GM19438 (cell line): Measurements from ENCODE around the gene PRKACA.

ENCODE experiments used
- ATAC-seq: cut with Tn5 transposase; IDR thresholded peaks from one replicate; pipeline ENCODE4 v1.9.1; 2021; ENCODE audit warnings: low read depth; ENCODE audit not compliant: unreplicated experiment

Gene PRKACA

DNA sequence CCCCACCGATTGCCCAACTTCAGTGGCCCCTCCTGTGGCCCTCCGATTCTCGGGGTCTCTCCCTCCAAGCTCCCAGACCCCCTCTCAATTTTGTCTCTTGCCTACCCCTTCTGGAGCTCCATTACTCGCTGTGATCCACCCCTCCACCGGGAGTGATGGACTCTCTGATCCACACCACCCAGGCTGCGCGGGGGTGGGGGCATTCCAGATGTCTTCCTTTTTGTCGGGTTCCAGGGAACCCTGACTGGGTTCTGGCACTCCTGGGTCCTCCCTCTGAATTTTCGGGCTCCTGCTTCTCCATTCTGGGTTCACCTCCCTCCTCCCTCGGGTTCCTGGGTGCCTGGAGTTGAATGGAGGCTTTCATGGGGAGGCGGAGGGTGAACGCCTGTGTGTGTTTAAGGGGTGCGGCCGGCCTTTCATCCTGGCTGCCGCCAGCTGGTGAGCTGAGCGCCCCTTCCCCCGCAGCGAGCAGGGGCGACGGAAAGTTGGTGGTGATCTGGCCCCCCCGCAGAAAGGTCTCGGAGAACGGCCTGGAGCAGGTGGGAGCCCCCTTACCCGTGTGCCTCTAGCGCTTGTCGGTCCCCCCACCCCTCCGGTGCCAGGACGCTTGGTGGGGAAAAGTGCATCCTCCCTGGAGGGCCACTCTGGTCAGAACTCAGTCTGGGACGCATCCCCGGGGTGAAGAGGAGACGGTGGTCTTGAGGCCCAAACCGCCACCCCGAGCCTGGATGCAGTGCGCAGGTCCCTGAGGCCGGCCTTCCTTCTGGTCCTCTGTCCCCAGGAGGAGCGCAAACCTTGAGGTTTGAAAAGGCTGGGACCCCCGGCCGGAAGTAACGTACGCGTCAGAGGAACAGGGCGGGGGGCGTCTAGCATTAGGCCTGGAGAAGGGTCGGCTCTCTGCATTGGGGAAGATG lies 43.4 kb downstream of the PRKACA start:
- no peak for ATAC-seq

DNA sequence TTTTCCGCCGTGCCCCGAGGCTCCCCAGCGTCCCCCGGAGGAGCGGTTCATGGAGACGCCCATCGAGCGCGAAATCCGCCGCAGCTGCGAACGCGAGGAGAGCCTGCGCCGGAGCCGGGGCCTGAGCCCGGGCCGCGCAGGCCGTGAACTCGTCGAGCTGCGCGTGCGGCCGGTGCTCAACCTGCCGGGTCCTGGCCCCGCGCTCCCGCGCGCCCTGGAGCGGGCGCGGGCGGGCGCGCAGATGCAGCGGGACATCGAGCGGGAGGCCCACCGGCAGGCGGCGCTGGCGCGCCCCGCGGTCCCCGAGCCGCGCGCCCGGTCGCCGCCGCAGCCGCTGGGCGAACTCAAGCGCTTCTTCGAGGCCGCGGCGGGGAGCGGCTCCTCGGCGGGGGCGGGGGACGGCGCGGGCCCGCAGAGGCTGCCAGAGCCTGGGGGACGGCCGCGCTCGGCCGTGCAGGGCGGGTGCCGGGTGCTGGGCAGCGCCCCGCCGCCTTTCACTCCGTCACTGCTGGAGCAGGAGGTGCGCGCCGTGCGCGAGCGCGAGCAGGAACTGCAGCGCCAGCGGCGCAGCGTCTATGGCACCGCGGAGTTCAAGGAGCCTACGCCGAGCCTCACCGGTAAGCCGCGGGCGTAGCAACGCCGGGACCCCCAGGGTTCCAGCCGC lies 44.2 kb downstream of the PRKACA start:
- no peak for ATAC-seq

DNA sequence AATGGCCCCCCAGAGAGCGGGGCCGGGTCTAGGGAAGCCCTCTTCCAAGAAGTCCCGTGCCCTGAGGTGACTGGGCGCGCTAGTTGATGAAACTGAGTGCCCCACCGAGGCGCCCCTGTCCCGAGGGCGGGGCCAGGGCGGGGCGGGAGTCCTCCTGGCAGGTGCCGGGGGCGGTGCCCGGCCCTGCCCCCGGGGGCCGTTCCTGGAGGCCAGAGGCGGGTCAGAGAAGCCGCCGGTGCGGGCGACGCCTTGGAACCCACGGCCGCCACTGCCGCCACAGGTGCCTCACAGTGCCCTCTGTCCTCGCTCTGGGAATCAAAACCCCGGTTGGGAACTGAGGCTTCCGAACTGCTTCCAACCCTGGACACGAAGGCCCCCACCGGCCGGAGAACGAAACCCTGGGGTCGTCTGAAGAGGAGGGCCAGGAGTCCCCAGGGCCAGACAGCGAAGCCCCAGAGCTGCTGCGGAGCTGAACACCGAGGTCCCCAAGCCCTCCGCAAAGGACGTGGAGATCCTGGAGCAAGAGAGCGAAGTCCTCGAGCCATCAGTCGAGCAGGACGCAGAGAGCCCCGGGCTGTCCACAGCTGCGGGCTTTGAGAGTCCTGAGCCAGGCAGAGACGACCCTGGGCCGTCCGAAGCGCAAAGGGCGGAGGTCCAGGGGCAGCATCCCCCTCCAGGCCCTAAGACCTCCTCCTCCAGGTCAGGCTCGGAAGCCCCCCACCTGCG lies 44.9 kb downstream of the PRKACA start, which contains the start of gene MISP3:
Gene MISP3, plus strand, starts transcription at position 252 of the 726 bp plus-strand sequence. CDS start 524 bp downstream, outside the sequence.
- no peak for ATAC-seq

DNA sequence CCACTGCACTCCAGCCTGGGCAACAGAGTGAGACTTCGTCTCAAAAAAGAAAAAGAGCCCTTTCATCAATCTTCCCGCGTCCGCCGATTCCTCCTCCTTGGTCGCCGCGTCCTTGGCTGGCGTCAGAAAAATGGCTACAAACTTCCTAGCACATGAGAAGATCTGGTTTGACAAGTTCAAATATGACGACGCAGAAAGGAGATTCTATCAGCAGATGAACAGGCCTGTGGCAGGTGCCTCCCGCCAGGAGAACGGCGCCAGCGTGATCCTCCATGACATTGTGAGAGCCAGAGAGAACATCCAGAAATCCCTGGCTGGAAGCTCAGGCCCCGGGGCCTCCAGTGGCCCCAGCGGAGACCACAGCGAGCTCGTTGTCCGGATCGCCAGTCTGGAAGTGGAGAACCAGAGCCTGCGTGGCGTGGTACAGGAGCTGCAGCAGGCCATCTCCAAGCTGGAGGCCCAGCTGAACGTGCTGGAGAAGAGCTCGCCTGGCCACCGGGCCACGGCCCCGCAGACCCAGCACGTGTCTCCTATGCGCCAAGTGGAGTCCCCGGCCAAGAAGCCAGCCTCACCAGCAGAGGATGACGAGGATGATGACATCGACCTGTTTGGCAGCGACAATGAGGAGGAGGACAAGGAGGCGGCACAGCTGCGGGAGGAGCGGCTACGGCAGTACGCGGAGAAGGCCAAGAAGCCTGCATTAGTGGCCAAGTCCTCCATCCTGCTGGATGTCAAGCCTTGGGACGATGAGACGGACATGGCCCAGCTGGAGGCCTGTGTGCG lies 47.1 kb downstream of the PRKACA start:
- no peak for ATAC-seq

DNA sequence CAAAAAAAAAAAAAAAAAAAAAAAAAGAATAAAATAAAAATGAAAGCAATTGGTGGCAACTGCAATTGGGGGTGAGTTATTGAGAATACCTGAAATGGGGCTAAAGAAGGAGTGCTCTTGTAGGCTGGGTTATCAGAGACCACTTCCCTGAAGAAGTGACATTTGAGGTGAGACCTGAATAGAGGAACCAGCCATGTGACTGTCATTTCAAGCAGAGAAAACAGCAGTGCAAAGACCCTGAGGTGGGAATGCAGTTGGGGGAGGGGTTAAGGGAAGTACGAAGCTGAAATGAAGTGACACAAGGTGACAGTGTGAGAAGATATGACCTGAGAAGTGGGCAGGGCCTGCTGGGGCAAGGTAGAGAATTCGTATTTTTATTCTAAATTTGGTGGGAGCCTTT lies 51.4 kb downstream of the PRKACA start:
- no peak for ATAC-seq

DNA sequence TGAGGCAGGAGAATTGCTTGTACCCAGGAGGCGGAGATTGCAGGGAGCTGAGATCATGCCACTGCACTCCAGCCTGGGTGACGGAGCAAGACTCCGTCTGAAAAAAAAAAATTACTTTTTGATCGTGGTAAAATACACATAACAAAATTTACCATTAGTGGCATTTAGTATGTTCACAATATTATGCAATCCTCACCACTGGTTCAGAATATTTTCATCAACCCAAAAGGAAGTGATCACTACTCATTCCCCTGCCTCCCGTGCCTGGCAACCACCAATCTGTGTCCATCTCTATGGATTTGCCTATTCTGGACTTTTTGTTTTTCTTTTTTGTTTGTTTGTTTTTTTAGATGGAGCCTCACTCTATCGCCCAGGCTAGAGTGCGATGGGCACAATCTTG lies 54.5 kb downstream of the PRKACA start:
- no peak for ATAC-seq

DNA sequence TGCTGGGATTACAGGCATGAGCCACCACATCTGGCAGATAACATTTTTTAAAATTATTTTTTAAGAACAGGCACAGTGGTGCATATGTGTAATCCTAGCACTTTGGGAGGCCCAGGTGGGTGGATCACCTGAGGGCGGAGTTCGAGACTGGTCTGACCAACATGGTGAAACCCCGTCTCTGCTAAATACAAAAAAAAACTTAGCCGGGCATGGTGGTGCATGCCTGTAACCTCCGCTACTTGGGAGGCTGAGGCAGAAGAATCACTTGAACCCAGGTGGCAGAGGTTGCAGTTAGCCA lies 55.1 kb downstream of the PRKACA start:
- no peak for ATAC-seq

DNA sequence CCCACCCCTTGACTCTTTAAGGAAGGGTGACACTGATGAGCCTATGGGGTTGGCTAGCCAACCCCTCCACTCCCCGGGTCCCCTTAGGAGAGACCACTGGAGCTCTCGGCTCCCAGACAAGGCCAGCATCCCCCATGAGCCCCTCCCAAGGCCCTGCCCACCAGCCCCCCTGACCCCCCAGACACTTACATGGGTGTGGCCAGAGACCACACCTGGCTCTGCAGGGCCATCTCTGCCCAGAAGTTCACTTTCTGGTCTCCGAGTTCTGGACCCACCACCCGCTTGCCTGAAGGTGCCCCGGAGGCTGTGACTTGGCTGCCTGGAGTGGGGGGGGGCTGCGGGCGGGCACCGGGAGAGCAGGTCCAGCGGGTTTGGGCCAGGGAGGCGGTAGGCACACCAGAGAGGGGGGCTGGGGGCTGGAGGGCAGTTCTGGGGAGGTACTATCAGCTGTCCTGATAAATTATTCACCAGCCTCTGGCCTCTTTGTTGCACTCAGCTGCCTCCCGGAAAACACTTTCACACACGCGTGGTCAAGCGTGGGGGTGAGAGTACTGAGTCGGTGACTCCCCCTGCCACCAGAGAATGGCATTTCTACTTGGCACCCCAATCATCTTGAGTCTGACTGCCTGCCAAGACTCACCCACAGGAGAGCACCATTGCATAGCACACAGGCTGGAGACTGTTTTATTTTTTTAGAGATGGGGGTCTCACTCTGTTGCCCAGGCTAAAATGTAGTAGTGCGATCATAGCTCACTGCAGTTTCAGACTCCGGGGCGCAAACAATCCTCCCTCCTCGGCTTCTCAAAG lies 55.6 kb downstream of the PRKACA start, which contains the start of gene PALM3:
Gene PALM3, minus strand, starts transcription at position 326 of the 807 bp plus-strand sequence. Its CDS starts 96 bp downstream, at position 230.
- ATAC-seq, result no peak

DNA sequence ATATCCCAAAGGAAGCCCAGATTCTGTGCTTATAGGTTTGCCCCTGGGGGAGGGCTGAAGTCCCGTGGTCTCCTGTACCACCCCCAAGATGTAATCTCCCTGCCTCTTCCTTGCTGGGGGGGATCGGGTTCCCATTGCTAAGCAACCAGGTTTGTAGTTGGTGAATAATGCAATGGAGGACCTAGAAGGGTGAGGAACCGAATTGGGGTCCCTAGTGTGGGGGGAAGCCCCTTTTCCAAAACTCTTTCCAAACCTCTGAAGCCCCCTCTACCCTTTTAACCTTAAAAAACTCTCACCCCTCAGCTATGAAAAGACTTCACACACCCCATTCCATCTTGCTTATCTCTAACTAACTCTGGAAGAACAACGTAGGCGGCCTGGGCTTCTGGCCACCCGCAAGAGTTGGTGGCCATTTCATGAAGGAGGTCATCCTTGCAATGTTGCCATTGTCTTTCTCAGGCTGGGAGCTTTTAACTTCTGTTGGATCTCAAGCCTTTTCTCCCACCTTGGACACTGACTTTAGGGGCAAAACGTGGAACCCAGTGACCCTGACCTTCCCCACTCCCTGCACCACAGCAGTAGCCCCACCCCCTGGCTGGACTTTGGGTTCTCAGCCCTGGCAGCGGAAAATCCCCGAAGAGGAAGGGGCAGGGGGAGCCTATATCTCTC lies 56.3 kb downstream of the PRKACA start:
- no peak for ATAC-seq

DNA sequence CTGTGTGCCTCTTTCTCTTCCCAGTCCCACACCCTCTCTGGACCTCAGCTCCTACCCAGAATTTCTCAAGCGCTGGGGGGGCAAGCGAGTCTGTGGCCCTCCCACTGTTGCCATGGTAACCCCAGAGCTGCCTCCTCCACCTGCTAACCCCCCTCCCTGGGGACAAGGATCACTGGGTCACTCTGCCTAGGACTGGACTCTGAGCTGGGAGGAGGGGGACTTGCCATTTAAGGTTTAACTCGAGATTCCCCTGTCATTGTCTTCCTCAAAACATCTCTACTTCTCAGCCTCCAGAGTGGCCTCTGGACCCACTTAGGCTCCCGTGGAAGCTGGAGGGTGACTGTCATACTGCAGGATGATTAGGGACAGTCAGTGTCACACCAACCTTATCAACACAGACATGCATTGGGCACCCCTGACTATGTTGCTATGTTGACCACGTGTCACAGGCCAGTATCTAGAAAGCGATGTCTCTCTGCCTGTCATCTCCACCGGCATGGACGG lies 57.9 kb downstream of the PRKACA start:
- no peak for ATAC-seq

DNA sequence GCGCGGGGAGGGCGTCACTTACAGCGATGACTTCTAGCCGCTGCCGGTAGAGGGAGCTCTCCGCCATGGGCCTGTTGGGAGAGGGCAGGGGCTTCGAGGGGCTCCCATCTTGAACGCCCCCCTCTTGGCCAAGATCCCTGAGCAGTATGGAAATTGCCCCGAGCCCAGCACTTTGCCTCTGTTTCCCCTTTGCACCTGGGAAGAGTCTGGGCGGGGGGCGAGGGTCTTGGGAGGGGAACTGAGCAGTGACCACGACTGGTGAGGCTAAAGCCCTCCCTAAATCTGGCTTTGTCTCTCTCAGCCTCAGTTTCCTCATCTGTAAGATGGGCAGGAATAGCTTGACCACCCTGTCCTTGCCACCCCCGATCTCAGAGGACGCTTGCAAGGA lies 58.5 kb downstream of the PRKACA start:
- no peak for ATAC-seq

DNA sequence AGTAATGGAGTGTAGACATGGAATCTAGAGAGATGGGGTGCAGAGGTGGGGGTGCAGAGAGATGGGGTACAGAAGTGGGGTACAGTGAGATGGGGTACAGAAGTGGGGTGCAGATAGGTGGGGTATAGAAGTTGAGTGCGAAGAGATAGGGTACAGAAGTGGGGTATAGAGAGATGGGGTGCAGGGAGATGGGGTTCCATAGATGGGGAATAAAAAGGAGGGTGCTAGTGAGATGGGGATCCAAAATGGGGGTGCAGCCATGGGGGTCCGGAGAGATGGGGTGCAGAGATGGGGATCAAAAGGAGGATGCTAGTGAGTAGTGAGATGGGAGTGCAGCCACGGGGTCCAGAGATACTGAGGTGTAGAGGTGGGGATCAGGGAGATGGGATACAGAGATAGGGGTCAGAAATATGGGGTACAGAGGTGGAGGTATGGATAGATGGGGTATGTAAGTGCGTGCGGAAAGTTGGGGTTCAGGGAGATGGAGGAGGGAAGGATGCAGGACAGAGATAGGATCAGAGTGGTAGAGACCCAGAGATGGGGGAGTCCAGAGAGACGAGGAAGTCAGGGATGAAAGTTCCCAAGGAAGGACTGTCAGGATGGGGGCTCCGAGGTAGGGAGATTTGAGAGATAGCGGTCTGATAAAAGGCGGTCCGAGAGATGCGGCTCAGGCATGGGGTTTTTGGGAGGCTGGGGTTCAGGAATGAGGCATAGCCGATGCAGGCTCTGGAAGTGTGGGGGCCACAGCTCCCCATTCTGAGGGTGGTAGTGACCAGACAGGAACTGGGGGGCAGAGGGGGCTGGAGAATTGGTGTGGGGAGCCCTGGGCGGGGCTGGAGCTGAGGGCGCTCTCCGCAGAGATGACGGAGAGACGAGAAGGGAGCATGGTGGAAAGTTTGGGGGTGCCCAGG lies 59.1 kb downstream of the PRKACA start:
- no peak for ATAC-seq

DNA sequence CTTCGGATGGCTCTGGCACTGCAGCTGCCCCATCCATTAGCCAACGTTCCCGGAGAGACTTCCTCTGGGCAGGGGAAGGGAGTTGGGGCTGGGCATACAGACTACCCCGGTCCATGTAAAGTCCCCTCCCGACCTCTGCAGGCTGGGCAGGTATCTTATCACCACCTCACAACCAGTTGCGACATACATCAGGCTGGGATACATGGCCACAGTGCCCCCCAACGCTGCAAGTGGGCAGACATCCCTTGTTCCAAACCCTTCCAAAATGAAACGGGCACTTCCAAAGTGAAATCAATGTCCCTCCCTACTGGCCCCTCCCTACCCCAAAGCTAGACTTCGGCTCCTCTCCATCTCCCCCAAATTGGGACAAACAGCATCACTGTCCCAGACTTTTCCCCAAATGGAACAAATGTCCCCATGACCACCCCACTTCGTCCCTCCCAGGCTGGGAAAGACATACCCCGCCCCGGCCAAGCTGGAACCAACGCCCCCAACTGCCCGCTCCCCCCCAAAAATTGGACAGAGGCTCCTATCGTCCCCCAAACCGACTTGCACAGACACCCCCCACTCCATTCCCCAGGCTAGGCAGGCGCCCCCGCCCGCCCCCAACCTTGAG lies 60.7 kb downstream of the PRKACA start:
- no peak for ATAC-seq

DNA sequence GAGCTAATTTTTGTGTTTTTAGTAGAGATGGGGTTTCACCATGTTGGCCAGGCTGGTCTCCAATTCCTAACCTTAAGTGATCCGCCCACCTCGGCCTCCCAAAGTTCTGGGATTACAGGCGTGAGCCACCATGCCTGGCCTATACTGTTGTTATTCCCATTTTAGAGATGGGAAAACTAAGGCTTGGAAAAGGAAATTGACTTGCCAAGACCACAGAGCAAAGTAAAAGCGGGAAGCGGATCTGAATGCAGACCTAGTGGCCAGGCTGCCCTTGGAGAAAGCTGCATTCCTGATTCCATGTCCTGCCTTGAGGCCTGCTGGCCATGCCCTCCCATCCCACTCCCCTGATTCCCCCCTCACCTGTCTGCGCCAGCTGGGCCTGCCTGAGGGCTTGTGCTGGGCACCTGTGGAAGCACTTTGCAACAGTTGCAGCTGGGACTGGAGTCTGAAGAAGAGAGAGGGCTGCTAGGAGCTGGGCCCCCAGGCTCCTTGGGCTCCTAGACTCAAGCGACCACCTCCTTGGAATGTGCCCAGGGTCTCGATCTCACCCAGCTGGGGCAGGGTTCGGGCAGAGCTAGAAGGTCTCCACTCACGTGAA lies 61.4 kb downstream of the PRKACA start:
- ATAC-seq, result no peak

DNA sequence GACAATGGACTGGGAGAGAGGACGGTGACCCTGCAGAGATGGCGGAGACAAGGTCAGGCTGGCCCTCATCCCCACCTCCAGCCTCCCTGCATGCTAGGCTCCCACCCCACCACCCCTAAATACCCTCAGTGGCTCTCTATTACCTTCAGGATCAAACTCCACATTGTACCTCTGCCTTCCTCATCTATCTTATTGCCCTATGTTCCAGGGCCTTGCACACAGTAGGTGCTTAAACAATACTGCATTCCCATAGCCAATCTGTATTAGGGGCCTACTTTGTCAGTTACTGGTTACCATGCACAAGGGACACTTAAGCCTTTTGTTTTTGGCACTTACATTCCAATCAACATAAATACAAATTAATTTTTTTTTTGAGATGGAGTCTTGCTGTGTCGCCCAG lies 62.2 kb downstream of the PRKACA start:
- ATAC-seq, result no peak

DNA sequence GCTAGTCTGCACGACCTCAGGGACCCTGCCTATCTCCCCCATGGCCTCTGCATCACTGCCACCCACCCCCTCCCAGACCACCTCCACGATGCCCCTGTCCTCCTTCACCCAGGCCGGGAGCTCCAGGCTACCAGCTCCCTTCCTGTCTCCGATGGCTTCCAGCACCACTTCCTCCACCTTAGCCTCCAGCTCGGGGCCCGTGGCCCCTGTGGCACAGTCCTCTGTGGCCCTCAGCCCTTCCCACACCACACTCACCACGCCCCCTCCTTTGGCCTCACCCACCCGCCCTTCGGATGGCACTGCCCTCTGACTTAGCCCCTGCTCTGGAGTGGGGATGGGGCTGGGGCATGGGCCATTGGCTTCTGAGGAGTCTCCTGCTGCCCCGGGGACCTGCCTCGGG lies 62.8 kb downstream of the PRKACA start:
- ATAC-seq, result no peak

DNA sequence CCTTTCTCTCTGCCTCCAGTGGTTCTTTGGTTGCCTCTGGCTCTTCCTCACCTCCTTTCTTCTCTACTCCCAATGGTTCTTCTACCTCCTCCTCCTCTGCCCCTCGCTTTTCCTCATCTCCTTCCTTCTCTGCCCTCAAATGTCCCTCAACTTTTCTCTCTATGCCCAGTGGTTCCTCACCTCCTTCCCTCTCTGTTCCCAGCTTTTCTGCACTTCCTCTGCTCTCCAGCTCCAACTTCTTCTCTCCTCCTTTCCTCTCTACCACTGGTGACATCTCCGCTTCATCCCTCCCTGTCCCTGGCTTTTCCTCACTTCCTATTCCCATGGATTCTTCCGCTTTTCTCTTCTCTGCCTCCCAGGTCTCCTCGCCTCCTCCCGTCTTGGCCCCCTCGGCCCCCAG lies 63.5 kb downstream of the PRKACA start:
- ATAC-seq, result no peak
